IPS DF 19.7 (cell line): ENCODE results near the gene PCGF2.
A peak's percentile ranks its signal among the peaks of the same experiment; 100 is the strongest.

Source experiments
- DNase-seq: peaks from one replicate; pipeline ENCODE4 v3.0.0-alpha.2; 2013; ENCODE audit warnings: low read depth, low spot score

The PCGF2 gene

DNA sequence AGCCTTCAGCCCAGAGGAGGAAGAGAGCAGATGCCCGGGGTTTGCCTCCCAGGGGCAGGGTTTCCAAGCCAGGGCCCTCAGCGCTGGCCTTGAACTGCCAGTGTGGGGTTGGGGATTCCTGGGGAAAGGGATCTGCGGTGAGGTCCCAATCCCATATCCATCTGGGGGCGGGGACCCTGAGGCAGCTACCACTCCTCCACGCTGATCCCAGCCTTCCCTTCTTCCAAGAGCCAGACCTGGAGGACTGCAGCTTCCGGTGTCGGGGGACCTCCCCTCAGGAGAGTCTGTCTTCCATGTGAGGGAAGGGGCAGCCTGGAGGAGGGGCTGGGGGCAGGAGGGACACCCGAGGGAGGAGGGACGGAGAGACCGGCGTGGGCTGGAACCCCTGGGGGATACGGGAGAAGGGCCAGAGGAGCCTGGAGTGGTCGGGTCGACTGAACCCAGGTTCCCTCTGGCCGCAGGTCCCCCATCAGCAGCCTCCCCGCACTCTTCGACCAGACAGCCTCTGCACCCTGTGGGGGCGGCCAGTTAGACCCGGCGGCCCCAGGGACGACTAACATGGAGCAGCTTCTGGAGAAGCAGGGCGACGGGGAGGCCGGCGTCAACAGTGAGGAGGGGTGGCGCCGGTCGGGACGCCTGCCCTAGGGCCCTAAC, 28.7 kb downstream of the PCGF2 start:
- DNase-seq = no peak

GRCh38 chr17:38717139-38717745, 30.9 kb downstream of the PCGF2 start:
- no peak for DNase-seq

- no peak for DNase-seq
Observed at GRCh38 chr17:38716368-38717005, 31.6 kb downstream of the PCGF2 start.

- no peak for DNase-seq
Observed at GRCh38 chr17:38715216-38715943, 32.8 kb downstream of the PCGF2 start.

DNA sequence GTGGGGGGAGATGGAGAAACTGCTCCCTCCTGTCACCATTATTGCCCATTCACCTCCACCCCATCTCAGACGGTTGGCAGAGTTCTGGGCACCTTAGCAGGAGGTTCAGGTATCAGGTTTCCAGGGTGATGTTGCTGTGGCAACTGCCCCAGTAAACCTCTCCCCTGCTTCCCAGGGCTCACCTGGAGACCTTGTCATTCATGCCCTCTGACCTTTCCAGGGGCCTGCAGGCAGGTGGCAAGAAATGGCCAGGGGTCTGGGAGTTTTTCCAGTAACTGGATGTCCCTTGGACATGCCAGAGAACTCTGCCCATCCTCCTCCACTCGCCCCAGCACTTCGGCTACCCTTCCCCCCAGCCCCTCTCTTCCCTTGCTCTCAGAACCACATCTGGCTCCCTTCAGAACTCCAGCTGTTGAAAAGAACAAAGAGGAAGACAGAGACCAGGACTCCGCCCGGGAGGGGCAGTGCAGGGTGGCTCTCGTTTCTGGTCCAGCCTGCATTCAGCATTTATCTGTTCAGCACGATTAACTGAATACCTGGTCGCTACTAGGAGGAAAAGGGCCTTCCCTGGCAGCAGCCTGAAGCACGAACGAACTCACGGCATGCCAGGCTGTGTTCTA, 34.6 kb downstream of the PCGF2 start:
- no peak for DNase-seq

GRCh38 chr17:38712593-38712992, 35.5 kb downstream of the PCGF2 start:
- no peak for DNase-seq

DNA sequence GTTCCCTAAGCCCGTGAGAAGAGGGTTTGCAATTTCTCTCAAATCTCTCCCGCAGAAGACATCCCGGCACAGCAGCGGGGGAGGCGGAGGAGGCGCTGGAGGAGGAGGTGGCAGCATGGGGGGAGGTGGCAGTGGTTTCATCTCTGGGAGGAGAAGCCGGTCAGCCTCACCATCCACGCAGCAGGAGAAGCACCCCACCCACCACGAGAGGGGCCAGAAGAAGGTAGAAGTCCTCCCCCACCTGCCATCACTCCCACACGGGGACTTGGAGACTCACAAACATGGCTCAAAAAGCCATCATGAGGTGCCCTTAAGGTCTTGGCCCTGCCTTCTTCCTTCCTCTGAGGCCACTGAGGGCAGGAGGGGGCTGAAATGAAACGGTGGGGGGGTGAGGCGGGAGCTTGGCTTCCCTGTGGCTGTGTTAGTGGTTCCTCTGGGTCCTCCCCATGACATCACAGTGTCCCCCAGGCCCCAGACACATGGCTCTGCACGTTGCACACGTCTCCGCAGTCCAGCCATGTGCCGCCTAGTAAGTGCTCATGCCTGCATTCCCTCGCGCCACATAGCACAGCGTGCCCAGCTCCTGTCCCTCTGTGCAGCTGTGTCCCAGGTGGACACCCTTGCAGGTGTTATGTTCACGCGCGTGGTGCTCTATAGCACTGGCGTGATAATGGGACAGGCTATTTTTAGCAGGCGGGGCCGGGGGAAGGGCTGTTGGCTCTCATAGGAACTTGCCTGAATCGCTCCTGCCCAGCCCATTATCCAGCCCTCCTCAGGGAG, 36.2 kb downstream of the PCGF2 start:
- no peak for DNase-seq

DNA sequence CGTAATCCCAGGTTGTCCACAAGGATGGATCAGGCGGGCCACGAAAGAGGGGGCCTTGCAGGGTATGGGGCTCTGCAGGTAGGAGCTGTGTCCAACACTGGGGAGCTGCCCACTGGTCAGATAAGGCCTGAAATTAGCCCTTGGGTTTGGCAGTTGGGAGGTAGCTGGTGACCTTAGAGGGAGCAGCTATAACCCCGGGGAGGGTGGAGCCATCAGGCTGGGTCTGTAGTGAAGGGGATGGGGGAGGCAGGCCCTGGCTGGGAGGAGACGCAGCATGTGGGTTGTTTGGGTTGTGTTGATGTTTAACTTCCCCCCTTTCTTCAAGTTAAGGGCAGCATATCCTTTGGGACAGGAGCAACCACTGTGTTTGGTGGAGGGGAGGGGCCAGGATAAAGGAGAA, 37.2 kb downstream of the PCGF2 start:
- no peak for DNase-seq

DNA sequence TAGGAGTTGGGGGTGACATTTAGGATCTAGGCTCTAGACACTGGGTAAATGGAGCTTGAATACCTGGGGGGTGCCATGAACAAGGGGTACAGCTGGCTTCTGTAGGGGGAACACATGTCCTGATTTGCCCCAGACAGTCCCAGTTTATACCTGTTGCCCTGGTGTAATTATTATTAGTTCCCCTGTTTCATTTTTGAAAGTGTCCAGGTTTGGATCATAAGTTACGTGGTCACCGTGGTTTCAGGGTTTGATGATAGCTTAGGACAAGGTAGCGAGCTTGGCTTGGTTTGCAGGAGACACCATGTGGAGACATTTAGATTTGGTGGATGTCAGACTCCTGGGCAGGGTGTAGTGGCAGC, 37.6 kb downstream of the PCGF2 start:
- no peak for DNase-seq

DNA sequence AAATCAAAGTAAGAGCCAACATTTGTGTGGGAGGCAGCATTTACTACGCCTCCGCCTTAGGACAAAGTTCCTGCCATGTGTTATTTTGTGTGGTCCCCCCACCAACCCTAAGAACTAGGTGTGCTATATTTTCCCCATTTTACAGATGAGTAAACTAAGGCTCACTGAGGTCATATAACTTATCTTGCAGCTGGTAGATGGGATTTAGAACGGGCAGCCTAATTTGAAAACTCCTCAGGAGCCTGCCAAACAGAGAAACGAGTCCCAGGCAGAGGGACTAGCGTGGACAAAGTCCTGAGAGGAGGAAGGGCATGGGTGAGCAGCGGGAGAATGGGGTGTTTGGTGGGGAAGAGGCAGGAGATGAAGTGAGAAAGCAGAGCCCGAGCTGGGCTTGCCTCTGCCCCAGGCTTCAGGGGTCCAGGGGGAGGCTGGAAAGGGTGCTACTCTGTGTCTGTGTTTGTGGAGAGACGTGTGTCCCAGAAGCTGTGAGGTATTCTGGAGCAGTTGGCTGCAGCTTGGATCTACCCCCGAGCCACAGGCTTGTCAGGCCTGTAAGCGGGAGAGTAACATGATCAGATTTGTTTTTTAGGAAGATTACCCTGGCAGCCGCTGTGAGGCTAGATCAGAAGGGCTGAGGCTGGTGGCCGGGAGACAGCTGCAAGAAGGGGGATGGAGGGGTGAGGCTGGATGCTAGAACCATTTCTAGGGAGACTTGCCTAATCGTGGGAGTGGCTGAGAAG, 38.1 kb downstream of the PCGF2 start:
- no peak for DNase-seq

DNA sequence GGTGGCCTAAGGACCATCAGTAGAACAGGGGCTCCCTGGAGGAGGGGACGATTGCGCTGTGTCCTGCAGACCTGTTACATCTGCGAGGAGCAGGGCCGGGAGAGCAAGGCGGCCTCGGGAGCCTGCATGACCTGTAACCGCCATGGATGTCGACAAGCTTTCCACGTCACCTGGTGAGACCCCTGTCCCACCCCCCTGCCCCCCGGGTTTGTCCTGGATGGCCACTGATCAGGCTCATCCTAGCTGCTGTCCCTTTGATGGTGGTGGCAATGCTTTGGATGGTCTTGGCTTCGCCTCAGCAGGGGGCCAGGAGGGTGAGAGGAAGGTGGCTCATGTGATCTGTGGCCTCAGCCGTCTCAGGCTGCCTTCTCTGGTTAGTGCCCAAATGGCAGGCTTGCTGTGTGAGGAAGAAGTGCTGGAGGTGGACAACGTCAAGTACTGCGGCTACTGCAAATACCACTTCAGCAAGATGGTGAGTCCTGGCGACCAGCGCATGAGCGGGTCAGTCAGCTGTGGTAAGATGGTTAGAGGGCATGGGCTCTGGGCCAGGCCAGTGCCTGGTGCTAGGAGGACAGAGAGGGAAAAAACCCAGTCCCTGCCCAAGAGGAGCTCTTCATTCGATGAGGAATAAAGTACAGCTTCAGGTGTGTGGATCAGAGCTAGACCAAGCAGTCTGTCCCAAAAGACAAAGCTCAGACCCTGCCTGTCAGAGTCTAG, 38.9 kb downstream of the PCGF2 start:
- DNase-seq = no peak

- DNase-seq = no peak
Observed at GRCh38 chr17:38707678-38708351, 40.3 kb downstream of the PCGF2 start.

DNA sequence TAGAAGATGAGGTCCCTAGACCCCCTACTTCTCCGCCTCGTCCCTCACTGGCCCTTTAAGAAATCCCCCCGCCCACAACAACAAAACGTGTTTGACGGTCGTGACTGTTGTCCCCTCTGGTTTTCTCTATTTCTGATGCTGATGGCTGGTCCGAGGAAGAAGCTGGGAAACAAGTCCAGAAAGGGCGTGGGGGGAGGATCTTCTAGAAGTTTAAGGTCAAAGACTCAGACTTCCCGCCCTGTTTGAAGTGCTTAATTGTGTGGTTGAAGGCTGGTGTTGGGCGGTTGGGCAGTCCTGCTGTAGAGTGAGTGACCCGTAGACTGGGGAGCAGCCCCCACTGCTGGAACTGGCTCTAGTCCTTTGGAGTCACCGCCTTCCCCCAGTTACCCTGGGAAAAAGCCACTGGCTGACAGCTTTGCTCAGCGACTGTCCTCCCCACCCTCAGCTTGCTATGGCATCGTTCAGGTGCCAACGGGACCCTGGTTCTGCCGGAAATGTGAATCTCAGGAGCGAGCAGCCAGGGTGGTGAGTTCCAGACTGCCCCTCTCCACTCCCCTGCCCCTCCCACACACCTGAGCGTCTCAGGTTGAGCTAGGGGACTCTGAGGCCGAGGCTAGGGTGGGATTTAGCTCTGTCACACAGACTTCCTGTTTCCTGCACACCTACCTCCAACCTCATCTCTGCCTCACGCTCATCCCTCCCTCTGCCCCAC, 41.5 kb downstream of the PCGF2 start:
- no peak for DNase-seq

DNA sequence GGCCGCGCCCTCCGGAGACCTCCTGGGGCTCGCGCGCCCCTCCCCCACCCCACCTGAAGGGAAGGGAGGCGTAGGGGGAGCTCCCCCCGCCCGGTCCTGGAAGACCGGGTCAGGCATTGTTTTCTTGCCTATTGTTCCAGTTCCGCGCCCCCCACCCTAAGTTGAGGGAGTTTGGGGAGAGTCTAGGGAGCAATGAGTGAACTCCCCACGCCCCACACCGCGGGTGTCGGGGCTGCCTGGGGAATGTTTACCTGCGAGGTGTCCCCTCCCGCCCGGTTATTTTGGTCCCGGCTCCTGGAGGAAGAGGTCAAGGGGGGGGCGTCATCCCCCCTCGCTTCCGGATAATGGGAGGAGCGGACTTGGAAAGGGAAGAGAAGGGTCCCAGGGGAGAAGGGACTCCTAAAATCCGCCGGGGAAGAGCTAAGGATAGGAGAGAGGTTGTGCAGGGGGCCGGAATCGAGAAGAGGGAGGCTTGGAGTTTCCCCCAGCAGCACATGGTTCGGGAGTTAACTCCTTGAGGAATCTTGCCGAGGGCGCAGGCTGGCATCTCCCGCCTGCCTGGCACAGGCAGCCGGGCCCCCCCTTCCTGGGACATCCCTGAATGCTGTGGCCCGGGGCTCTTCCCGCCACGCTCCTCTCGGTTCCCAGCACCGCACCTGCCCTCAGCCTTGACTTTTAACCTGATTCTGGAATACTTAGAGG, 42.2 kb downstream of the PCGF2 start:
- no peak for DNase-seq

GRCh38 chr17:38705523-38705802, 42.7 kb downstream of the PCGF2 start:
- DNase-seq = no peak

DNA sequence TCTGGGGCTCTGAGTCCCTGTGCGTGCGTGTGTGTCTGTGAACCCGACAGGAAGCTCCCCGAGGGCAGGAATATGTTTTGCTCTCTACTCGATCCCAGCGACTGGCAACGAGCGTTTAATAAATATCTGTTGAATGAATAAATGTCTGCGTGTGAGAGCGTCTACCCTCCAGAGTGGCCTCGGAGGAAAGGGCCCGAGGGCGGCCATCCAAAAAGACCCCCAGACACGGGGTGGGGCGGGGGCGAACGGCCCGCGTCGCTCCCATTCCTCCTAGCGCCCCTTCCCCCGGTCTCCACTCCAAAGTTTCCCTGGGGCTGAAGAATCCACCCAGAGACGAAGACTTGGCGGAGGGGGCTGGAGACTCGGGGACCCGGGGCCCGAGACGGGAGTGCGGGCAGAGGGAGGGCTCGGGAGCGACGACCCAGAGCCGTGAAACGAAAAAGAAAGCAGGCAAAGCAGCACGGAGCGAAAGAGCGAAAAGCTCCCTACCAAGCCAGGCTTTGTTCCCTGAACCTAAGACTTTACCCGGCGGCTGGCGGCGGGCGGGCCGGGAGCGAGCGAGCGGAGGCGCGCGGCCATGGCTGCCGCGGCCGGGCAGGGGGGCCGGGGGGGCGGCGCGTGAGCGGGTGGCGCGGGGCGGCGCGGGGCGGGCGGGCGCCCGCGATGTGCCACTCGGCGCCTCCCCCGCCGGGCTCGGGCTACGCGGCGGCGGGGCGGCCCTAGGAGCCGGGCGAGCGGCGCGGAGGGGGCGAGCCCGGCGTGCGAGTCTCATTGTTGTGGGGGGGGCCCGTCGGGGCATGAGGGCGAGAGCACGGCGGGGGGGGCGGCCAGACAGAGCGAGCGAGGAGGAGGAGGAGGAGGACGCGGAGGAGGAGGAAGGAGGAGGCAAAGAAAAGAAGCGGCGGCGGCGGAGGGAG, 43.3 kb downstream of the PCGF2 start, which contains the start of gene MLLT6:
Gene MLLT6, plus strand, starts transcription at position 668 of the 917 bp plus-strand sequence. CDS start 360 bp downstream, outside the sequence.
- DNase-seq = peak; percentile 63
